Adrenal gland (tissue), 12 donors: ENCODE data around the gene ATF7. TPM values are rescaled to one million over a fixed set of nuclear protein-coding genes. Genes with fewer than 3 reads are reported as not detected.

Experiments used
- DNase-seq, 7 donors: peaks; one replicate each; pipeline ENCODE4 v3.0.0-alpha.2; 2019 to 2020
- H3K27ac ChIP-seq, 5 donors: fragments of 200-600 bp; sonication (generic) in 4 of 5; 1 replicate in 3 of 5; 2 replicates in 2 of 5; pipeline versions ENCODE4 v1.5.1 to v1.8.0; 2016 to 2020; ENCODE audit warnings: mild to moderate bottlenecking in 1 of 5
- H3K27me3 ChIP-seq: fragments of 200-600 bp; 2 replicates; pipeline ENCODE4 v1.8.0; 2021
- H3K36me3 ChIP-seq, 2 donors: fragments of 200-600 bp; replicated peaks in 1 of 2; 1 replicate in 1 of 2; 2 replicates in 1 of 2; pipeline versions ENCODE4 v1.5.1 to v1.8.0; 2018 to 2022
- H3K4me1 ChIP-seq, 2 donors: fragments of 200-600 bp; replicated peaks in 1 of 2; 1 replicate in 1 of 2; 2 replicates in 1 of 2; pipeline versions ENCODE4 v1.5.1 to v1.8.0; 2018 to 2021
- H3K4me3 ChIP-seq, 4 donors: fragments of 200-600 bp; sonication (generic) in 3 of 4; one replicate each; pipeline ENCODE4 v1.5.1; 2016 to 2018
- H3K9me3 ChIP-seq, 3 donors: fragments of 200-600 bp; sonication (generic) in 1 of 3; replicated peaks in 1 of 3; 1 replicate in 2 of 3; 2 replicates in 1 of 3; pipeline versions ENCODE4 v1.5.1 to v1.8.0; 2016 to 2021
- POLR2A ChIP-seq, 2 donors: fragments of 450-650 bp; IDR thresholded peaks; one replicate each; pipeline ENCODE4 v1.6.1; 2017; ENCODE audit warnings: antibody characterized with exemption in 2 of 2, mild to moderate bottlenecking in 2 of 2, moderate library complexity in 1 of 2
- WGBS, 4 donors: extraction: QIAGEN DNeasy Blood & Tissue Kit in 2 of 4; methylation state at CpG; one replicate each; pipeline versions ENCODE4 v1.1.5 to v1.1.7; 2013 to 2017; 5-methylcytosine and 5-hydroxymethylcytosine counted together
- intact Hi-C, 2 donors: fragments of 100-400 bp; cut with DNase I; formaldehyde crosslinking; loops; one replicate each; pipeline versions ENCODE4 v1.14.1 to v1.15.0; 2022 to 2023
- polyA plus RNA-seq, 3 donors: library from polyadenylated mRNA; stranded (reverse); fragments of 200-250 nt in 2 of 3; fragments of 350-450 nt in 1 of 3; fragmentation: Illumina TruSeq in 1 of 3; extraction: RNeasy Lipid Tissue Mini Kit (QIAGEN cat#74804) in 1 of 3; gene quantifications; one replicate each; pipeline ENCODE4 v1.2.3, GENCODE V29; 2013 to 2014
- total RNA-seq, 9 donors: library from RNA; depleted of rRNA in 4 of 9; stranded (reverse); fragments of >200 nt in 4 of 9; fragments of 120-200 nt in 1 of 9; fragmentation: NEBNext Ultra II Directional in 1 of 9; extraction: Animal tissue kit (Norgen Biotek cat#: 25700) in 1 of 9; gene quantifications; one replicate each; pipeline versions ENCODE4 v1.1.0 to v1.2.4, GENCODE V29; 2013 to 2023
- TF ChIP-seq, protein P1 (sequence below), 6 experiments: fragments of 450-650 bp in 4 of 6; fragments of 200-600 bp in 2 of 6; sonication (generic) in 1 of 6; IDR thresholded peaks; 1 replicate in 5 of 6; 2 replicates in 1 of 6; pipeline versions ENCODE4 v1.5.1 to v1.8.0; 2016 to 2021; ENCODE audit warnings: antibody characterized with exemption in 6 of 6, mild to moderate bottlenecking in 2 of 6, moderate library complexity in 1 of 6
- donor health status: healthy with polysubstance abuse.
- donor health status: Bipolar disorder and iron deficiency.
- donor health status: DM: yes; HTN: yes; CAD: no.
- donor health status: DM: no; HTN: no; CAD: no.
- donor health status: DM: no; HTN: no; CAD: no.
- donor health status: DM: yes; HTN: yes; CAD: no.

The ATF7 gene
- total and polyA plus RNA-seq, 12 donors, result 12.1 to 41.7 (median 27.5) TPM

- WGBS, 4 donors, result 82 to 89% (median 87%) methylated on average over 1 of the region's 1 CpG
- peak overlapping the region in 1 of 5 donors; percentile 70 for H3K27ac ChIP-seq
- TF ChIP-seq, protein P1, sequence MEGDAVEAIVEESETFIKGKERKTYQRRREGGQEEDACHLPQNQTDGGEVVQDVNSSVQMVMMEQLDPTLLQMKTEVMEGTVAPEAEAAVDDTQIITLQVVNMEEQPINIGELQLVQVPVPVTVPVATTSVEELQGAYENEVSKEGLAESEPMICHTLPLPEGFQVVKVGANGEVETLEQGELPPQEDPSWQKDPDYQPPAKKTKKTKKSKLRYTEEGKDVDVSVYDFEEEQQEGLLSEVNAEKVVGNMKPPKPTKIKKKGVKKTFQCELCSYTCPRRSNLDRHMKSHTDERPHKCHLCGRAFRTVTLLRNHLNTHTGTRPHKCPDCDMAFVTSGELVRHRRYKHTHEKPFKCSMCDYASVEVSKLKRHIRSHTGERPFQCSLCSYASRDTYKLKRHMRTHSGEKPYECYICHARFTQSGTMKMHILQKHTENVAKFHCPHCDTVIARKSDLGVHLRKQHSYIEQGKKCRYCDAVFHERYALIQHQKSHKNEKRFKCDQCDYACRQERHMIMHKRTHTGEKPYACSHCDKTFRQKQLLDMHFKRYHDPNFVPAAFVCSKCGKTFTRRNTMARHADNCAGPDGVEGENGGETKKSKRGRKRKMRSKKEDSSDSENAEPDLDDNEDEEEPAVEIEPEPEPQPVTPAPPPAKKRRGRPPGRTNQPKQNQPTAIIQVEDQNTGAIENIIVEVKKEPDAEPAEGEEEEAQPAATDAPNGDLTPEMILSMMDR (IDR thresholded peaks at IDR 0.05), result no peak
- no peak for TF ChIP-seq POLR2A (IDR thresholded peaks at IDR 0.05)
- H3K27me3 ChIP-seq, result no peaks in the 10 kb centered on the region
- H3K4me3 ChIP-seq, result no peak overlapping the region
- DNase-seq, result no peak
- no peaks in the 10 kb centered on the region for H3K9me3 ChIP-seq
- intact Hi-C loops, result no loop called here
- H3K36me3 ChIP-seq, result no peaks in the 10 kb centered on the region
- H3K4me1 ChIP-seq, result peaks cover 12 to 47% of the 10 kb centered on the region in 2 donors
Measured at GRCh38 chr12:53593031-53593430, 33.2 kb downstream of the ATF7 start.

DNA sequence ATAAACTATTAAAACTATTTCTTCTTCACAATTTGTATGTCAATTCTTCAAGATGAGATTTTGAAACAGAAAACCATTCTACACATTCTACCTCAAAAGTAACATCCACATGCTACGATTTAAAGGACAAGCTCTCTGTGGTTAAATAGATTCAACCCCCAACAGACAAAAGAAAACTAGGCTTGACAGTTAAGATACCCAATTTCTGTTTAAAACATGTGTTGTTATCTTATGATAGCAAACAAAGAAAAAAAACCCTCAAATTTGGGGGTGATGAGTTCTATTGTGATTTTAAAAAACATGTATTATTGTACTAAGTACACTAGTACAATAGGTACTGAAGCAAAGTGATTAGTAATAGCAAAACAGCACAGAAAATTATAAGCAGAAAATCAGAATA lies 33.8 kb downstream of the ATF7 start:
- peak overlapping the region in 1 of 5 donors; percentile 70 for H3K27ac ChIP-seq
- TF ChIP-seq, protein P1 (IDR thresholded peaks at IDR 0.05), result no peak
- no peak for TF ChIP-seq POLR2A (IDR thresholded peaks at IDR 0.05)
- 84 to 92% (median 89%) methylated on average over 1 of the region's 1 CpG for WGBS, 4 donors
- H3K4me1 ChIP-seq, result peaks cover 12 to 46% of the 10 kb centered on the region in 2 donors
- no peak overlapping the region for H3K4me3 ChIP-seq
- intact Hi-C loops, result no loop called here
- no peaks in the 10 kb centered on the region for H3K9me3 ChIP-seq
- H3K36me3 ChIP-seq, result no peaks in the 10 kb centered on the region
- no peaks in the 10 kb centered on the region for H3K27me3 ChIP-seq
- DNase-seq, result no peak

DNA sequence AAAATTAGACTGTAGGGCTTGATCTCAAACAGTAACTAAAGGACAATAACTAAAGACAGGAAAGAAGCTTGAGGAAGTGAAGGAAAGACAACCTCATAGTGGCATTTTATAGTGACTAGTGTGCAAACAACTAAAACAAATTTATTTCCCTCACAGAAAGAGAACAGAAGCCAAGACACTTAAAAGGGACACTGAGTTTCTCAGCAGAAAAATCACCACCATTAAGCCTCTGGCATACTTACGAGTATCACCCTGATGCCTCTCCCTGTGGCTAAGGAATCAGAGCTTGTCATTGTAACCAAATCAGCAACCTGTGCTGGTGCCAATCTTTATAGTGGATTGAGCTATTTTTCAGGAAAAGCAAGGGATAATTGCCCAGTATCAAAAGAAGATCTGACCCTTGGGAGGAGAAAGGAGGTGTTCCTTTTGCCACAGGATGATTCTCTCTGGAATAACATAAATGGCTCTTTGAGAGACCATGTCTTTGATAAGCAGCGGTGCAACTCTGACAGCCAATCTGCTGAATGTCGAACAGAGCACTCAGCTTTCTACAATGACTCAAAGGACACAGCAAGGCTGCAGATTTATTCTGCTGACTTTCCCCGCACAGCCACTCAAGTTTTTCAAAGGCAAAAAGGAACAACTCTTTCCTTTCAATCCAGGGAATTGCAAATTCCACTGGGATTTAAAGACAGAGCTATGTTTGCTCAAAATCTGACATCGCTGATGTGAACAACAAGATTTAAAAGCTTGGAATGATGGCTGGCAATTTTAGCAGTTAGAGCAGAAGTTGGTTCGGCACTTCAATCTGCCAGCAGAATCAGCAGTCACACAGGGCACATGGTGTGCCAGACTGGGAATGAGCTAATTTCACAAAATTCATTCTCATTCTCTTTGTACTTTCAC lies 34.6 kb downstream of the ATF7 start:
- Histone ChIP-seq H3K27ac (peak overlapping the region in 2 of 5 donors; percentile 54 to 70), H3K9me3 (no peaks in the 10 kb centered on the region), H3K4me3 (no peak overlapping the region), H3K36me3 (no peaks in the 10 kb centered on the region), H3K27me3 (no peaks in the 10 kb centered on the region), H3K4me1 (peaks cover 6 to 38% of the 10 kb centered on the region in 2 donors)
- intact Hi-C loops, result no loop called here
- TF ChIP-seq, protein P1 (IDR thresholded peaks at IDR 0.05), result no peak
- WGBS, 4 donors, result 23 to 38% (median 28%) methylated on average over 6 of the region's 6 CpGs
- DNase-seq, result peak in 5 of 7 donors; percentile 22 to 69 (median 30)

- Histone ChIP-seq H3K4me1 (peaks cover 6 to 42% of the 10 kb centered on the region in 2 donors), H3K27ac (peak overlapping the region in 1 of 5 donors; percentile 2), H3K4me3 (no peak overlapping the region), H3K27me3 (no peaks in the 10 kb centered on the region), H3K9me3 (no peaks in the 10 kb centered on the region), H3K36me3 (no peaks in the 10 kb centered on the region)
- TF ChIP-seq, protein P1 (IDR thresholded peaks at IDR 0.05), result no peak
- TF ChIP-seq POLR2A (IDR thresholded peaks at IDR 0.05), result no peak
- intact Hi-C loops, result no loop called here
- 84 to 93% (median 88%) methylated on average over 3 of the region's 3 CpGs for WGBS, 4 donors
- no peak for DNase-seq
Measured at GRCh38 chr12:53590652-53591051, 35.5 kb downstream of the ATF7 start.
